Endothelial cell of coronary artery (primary cell): ENCODE data around the gene SVOPL. TPM values are rescaled to one million over a fixed set of nuclear protein-coding genes. Genes with fewer than 3 reads are reported as not detected.

Experiments
- total RNA-seq: library from RNA; depleted of rRNA; stranded (reverse); fragments of >200 nt; gene quantifications from 2 replicates; pipeline ENCODE4 v1.2.3, GENCODE V29; 2014

SVOPL gene, protein sequence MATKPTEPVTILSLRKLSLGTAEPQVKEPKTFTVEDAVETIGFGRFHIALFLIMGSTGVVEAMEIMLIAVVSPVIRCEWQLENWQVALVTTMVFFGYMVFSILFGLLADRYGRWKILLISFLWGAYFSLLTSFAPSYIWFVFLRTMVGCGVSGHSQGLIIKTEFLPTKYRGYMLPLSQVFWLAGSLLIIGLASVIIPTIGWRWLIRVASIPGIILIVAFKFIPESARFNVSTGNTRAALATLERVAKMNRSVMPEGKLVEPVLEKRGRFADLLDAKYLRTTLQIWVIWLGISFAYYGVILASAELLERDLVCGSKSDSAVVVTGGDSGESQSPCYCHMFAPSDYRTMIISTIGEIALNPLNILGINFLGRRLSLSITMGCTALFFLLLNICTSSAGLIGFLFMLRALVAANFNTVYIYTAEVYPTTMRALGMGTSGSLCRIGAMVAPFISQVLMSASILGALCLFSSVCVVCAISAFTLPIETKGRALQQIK
- total RNA-seq: not detected in 2 replicates

GRCh38 chr7:138700857-138701536, at the start of gene SVOPL:
Gene SVOPL (minus strand): TSS chr7:138701362. CDS start chr7:138679045, 22,317 bp downstream.

Other genes starting within 250 kb of the SVOPL start
- 4.6 and 5.1 TPM in 2 replicates for gene TRIM24, start 241.1 kb downstream of the SVOPL start, total RNA-seq
- not detected in 2 replicates for gene TMEM213, start 96.6 kb upstream of the SVOPL start, total RNA-seq
- gene ATP6V0A4, start 96.8 kb upstream of the SVOPL start, total RNA-seq: 0.18 TPM in 1 of 2 replicates, not detected in the other